A549 (cell line): ENCODE data around the gene CDC14A. TPM values are rescaled to one million over a fixed set of nuclear protein-coding genes. Genes with fewer than 3 reads are reported as not detected.

ENCODE experiments used
- ATAC-seq, 2 experiments: fragments of 200-7000 bp in 1 of 2; fragments of >200 bp in 1 of 2; cut with Nextera tagmentation in 1 of 2; cut with Tn5 transposase in 1 of 2; 3 replicates each; pipeline versions ENCODE4 v1.8.0 to v1.9.1; 2018 to 2020; ENCODE audit warnings: mild to moderate bottlenecking in 1 of 2, moderate library complexity in 1 of 2
- CTCF ChIA-PET: fragments of 300-600 bp; sonication (Branson Sonifier 250); formaldehyde crosslinking; extraction: SDS; loops from one replicate; lab custom pipeline; 2021; ENCODE audit warnings: antibody characterized with exemption, inconsistent platforms; lab: Yijun Ruan, JAX
- POLR2A ChIA-PET: fragments of 350-600 bp; formaldehyde crosslinking; extraction: SDS; loops from one replicate; lab custom pipeline; 2021; ENCODE audit warnings: antibody characterized with exemption, inconsistent platforms; lab: Yijun Ruan, JAX
- DNase-seq, 2 experiments: peaks; one replicate each; pipeline versions ENCODE4 v3.0.0 to v3.0.0-alpha.2; 2011 to 2016; ENCODE audit warnings: low read depth in 1 of 2, low spot score in 1 of 2
- FAIRE-seq: peaks from 2 replicates; lab custom pipeline; 2011; peaks lifted over from hg19 to GRCh38; lab: Jason Lieb, UNC
- H3K27ac ChIP-seq, 2 experiments: fragments of >200 bp; sonication (Bioruptor Twin); formaldehyde crosslinking; 3 replicates each; pipeline ENCODE4 v1.5.1; 2016 to 2017
- H3K4me1 ChIP-seq: fragments of >200 bp; sonication (Bioruptor Twin); formaldehyde crosslinking; 3 replicates; pipeline ENCODE4 v1.6.1; 2016
- H3K4me2 ChIP-seq: fragments of >200 bp; sonication (Bioruptor Twin); formaldehyde crosslinking; 3 replicates; pipeline ENCODE4 v1.6.1; 2016
- H3K4me3 ChIP-seq: fragments of >200 bp; sonication (Bioruptor Twin); formaldehyde crosslinking; 3 replicates; pipeline ENCODE4 v1.5.1; 2016
- H3K9me3 ChIP-seq: fragments of >200 bp; sonication (Bioruptor Twin); formaldehyde crosslinking; 3 replicates; pipeline ENCODE4 v1.6.1; 2016
- MAZ ChIP-seq: fragments of 150-350 bp; IDR thresholded peaks from 2 replicates; pipeline ENCODE4 v1.6.1; 2014; ENCODE audit warnings: antibody characterized with exemption, low read depth, low read length, borderline replicate concordance
- WGBS: methylation state at CpG from one replicate; pipeline ENCODE4 v1.1.6; 2017; ENCODE audit errors: missing lambda C conversion rate; 5-methylcytosine and 5-hydroxymethylcytosine counted together
- polyA plus RNA-seq, 4 experiments: library from polyadenylated mRNA; depleted of rRNA in 3 of 4; stranded (reverse); fragments of >200 nt; fragmentation: RNase III in 1 of 4; extraction: RNeasy Plus Mini Kit Qiagen cat#74134 plus additional on column Dnase treatment in 1 of 4; gene quantifications; 2 replicates in 3 of 4; 3 replicates in 1 of 4; pipeline ENCODE4 v1.2.3, GENCODE V29; 2011 to 2017

CDC14A gene
- polyA plus RNA-seq, 2 of the 4 experiments (the other 2 are of a cell fraction), result 1.6 to 4.1 TPM

- H3K4me1 ChIP-seq, result no peaks in the 10 kb centered on the region
- DNase-seq (no peak), ATAC-seq (no peak), FAIRE-seq (no peak)
- no peak for TF ChIP-seq MAZ
- CTCF ChIA-PET, result no interaction called here
- H3K27ac ChIP-seq, result no peak overlapping the region
- 0% methylated on average over 1 of the region's 1 CpG for WGBS
- no peak overlapping the region for H3K4me3 ChIP-seq
- no peak overlapping the region for H3K4me2 ChIP-seq
- H3K9me3 ChIP-seq, result no peaks in the 10 kb centered on the region
- POLR2A ChIA-PET, result no interaction called here
These were observed 214.8 kb downstream of the CDC14A start for GRCh38 chr1:100567062-100567461.

Other genes with a start within 250 kb of the CDC14A start
- gene SASS6, start 219.6 kb upstream of the CDC14A start, polyA plus RNA-seq (2011; rRNA removed), result 3.7 and 4.0 TPM in 2 replicates
- 4.5 to 5.5 TPM (median 5.2 TPM) in 3 replicates for gene SASS6, start 219.6 kb upstream of the CDC14A start, polyA plus RNA-seq (2017; fragmentation: RNase III; extraction: RNeasy Plus Mini Kit Qiagen cat#74134 plus additional on column Dnase treatment)
- gene TRMT13, start 219.3 kb upstream of the CDC14A start, polyA plus RNA-seq (2011; rRNA removed), result 14.0 and 21.7 TPM in 2 replicates
- 9.9 to 12.4 TPM (median 11.6 TPM) in 3 replicates for gene TRMT13, start 219.3 kb upstream of the CDC14A start, polyA plus RNA-seq (2017; fragmentation: RNase III; extraction: RNeasy Plus Mini Kit Qiagen cat#74134 plus additional on column Dnase treatment)
- 0.33 and 0.45 TPM in 2 replicates for gene LRRC39, start 174.2 kb upstream of the CDC14A start, polyA plus RNA-seq (2011; rRNA removed)
- 0.24 to 0.45 TPM (median 0.32 TPM) in 3 replicates for gene LRRC39, start 174.2 kb upstream of the CDC14A start, polyA plus RNA-seq (2017; fragmentation: RNase III; extraction: RNeasy Plus Mini Kit Qiagen cat#74134 plus additional on column Dnase treatment)
- 7.0 and 8.7 TPM in 2 replicates for gene DBT, start 102.7 kb upstream of the CDC14A start, polyA plus RNA-seq (2011; rRNA removed)
- 3.3 to 3.6 TPM (median 3.3 TPM) in 3 replicates for gene DBT, start 102.7 kb upstream of the CDC14A start, polyA plus RNA-seq (2017; fragmentation: RNase III; extraction: RNeasy Plus Mini Kit Qiagen cat#74134 plus additional on column Dnase treatment)
- 31.9 and 39.5 TPM in 2 replicates for gene RTCA, start 86.3 kb upstream of the CDC14A start, polyA plus RNA-seq (2011; rRNA removed)
- gene RTCA, start 86.3 kb upstream of the CDC14A start, polyA plus RNA-seq (2017; fragmentation: RNase III; extraction: RNeasy Plus Mini Kit Qiagen cat#74134 plus additional on column Dnase treatment), result 23.8 to 25.0 TPM (median 24.4 TPM) in 3 replicates
- not detected in 2 replicates for gene GPR88, start 185.6 kb downstream of the CDC14A start, polyA plus RNA-seq (2011; rRNA removed)
- gene GPR88, start 185.6 kb downstream of the CDC14A start, polyA plus RNA-seq (2017; fragmentation: RNase III; extraction: RNeasy Plus Mini Kit Qiagen cat#74134 plus additional on column Dnase treatment), result not detected in 3 replicates